ENCODE measurements around the gene SEC31B.

The SEC31B gene

DNA sequence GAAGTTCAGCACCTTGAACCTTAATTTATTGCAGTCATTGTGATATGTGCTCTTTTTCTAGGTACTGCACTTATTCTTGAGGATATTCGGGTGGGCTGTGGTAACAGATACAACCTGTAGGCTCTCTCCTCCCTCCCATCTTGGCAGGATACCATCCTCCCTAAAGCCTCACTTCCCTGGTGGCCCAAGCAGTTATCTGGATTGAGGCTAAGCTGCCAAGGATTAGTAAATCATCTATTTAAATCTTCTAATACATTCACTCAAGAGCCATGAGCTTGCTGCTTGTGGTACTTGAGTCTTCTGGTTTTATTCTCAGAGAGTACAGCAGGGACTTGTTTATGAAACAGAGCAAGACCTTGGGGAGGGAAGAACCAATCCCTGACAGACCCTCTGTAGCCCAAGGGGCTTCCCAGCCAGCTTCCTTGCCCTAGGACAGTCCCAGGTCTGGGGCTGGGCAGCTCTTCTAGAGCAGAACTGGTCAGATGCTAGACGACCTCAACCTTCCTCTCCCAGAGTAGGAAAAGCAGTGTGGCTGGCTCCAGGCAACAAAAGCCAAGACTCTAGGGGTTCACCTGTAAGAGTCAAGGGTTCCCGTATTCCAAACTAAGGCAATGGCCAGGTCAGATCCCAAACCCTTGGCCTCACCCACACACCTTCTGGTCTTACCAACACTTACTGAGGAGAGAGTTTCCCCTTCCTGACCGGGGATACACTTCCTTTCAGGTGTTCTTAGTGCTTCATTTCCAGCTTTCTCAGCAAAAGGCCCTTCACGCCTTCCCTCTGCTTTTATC lies 35.6 kb downstream of the SEC31B start:
- Histone ChIP-seq H3K27me3 (replicated peaks) (peaks cover 11% of the 10 kb centered on the region), H3K36me3 (replicated peaks) (no peaks in the 10 kb centered on the region), H3K27ac (no peak overlapping the region), H3K4me3 (ENCODE audit: low read depth, low read length) (no peak overlapping the region)
- no peak for TF ChIP-seq CTCF (IDR thresholded peaks at IDR 0.05; ENCODE audit: low read depth, low read length, missing control alignments)
- DNase-seq: no peak
- in situ Hi-C loops (cut with HindIII; ENCODE audit: low pct_ligation_motif_present, low sequenced_read_pairs): no loop called here

GRCh38 chr10:100482834-100483185 lies 36.9 kb downstream of the SEC31B start:
- Histone ChIP-seq H3K27me3 (replicated peaks) (peaks cover 13% of the 10 kb centered on the region), H3K36me3 (replicated peaks) (no peaks in the 10 kb centered on the region), H3K27ac (no peak overlapping the region), H3K4me3 (ENCODE audit: low read depth, low read length) (no peak overlapping the region)
- in situ Hi-C loops (cut with HindIII; ENCODE audit: low pct_ligation_motif_present, low sequenced_read_pairs): no loop called here
- DNase-seq: no peak
- TF ChIP-seq CTCF (IDR thresholded peaks at IDR 0.05; ENCODE audit: low read depth, low read length, missing control alignments): no peak

- peak overlapping the region; percentile 55 for H3K4me3 ChIP-seq (ENCODE audit: low read depth, low read length)
- peak; percentile 48 for DNase-seq
- in situ Hi-C loops (cut with HindIII; ENCODE audit: low pct_ligation_motif_present, low sequenced_read_pairs): no loop called here
- peaks cover 13% of the 10 kb centered on the region for H3K27me3 ChIP-seq (replicated peaks)
- H3K36me3 ChIP-seq (replicated peaks): no peaks in the 10 kb centered on the region
- H3K27ac ChIP-seq: no peak overlapping the region
- peak; percentile 90 for TF ChIP-seq CTCF (IDR thresholded peaks at IDR 0.05; ENCODE audit: low read depth, low read length, missing control alignments)
Measured at GRCh38 chr10:100482181-100482833, 37.4 kb downstream of the SEC31B start.

- no peak for TF ChIP-seq CTCF (IDR thresholded peaks at IDR 0.05; ENCODE audit: low read depth, low read length, missing control alignments)
- H3K36me3 ChIP-seq (replicated peaks): no peaks in the 10 kb centered on the region
- H3K4me3 ChIP-seq (ENCODE audit: low read depth, low read length): peak overlapping the region; percentile 55
- H3K27me3 ChIP-seq (replicated peaks): peaks cover 13% of the 10 kb centered on the region
- peak; percentile 89 for DNase-seq
- no peak overlapping the region for H3K27ac ChIP-seq
- in situ Hi-C loops (cut with HindIII; ENCODE audit: low pct_ligation_motif_present, low sequenced_read_pairs): no loop called here
Measured at GRCh38 chr10:100481462-100482081, 38.1 kb downstream of the SEC31B start.

DNA sequence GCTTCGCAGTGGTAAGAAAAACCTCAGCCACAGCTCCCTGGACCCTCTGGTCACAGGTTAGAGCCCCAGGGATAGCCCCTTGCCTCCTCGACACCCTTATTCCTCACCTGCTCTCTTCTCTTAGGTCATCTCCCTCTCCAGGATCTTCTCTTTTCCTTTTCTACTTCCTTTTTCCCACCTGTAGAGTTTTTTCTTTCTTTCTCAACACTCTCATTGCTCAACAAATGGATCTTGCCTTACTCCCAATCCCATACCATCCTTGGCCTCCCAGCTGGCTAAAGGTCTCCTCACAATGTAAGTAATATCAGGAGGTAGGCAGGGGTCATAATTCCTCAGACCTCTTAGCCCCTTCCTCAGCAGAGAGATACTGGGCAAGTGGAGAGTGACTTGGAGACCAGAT lies 39.7 kb downstream of the SEC31B start:
- in situ Hi-C loops (cut with HindIII; ENCODE audit: low pct_ligation_motif_present, low sequenced_read_pairs): no loop called here
- Histone ChIP-seq H3K36me3 (replicated peaks) (no peaks in the 10 kb centered on the region), H3K27me3 (replicated peaks) (peaks cover 13% of the 10 kb centered on the region), H3K27ac (no peak overlapping the region), H3K4me3 (ENCODE audit: low read depth, low read length) (no peak overlapping the region)
- DNase-seq: no peak
- no peak for TF ChIP-seq CTCF (IDR thresholded peaks at IDR 0.05; ENCODE audit: low read depth, low read length, missing control alignments)
